ENCODE measurements around the gene TM4SF18.

DNA sequence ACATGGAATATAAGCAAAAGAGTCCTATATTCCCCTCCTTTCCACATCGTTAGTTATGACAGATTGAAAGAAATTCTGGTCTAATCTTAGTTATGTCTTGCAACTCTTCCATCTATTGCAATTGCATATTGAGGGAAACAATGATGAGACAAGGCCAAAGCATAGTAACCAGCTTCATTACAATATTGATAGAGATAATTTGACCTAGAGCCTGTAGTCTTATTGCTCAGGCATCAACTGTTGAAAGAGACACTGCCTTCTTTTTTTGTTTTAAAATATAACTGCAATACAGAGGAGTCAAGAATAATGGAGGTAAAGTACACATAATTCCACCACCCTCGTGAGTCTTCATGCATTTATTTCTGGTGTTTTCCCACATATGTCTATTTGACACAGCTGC, 2.0 kb downstream of the TM4SF18 start:
- no peak for TF ChIP-seq POLR2A (IDR thresholded peaks at IDR 0.05)
- TF ChIP-seq, protein P1, sequence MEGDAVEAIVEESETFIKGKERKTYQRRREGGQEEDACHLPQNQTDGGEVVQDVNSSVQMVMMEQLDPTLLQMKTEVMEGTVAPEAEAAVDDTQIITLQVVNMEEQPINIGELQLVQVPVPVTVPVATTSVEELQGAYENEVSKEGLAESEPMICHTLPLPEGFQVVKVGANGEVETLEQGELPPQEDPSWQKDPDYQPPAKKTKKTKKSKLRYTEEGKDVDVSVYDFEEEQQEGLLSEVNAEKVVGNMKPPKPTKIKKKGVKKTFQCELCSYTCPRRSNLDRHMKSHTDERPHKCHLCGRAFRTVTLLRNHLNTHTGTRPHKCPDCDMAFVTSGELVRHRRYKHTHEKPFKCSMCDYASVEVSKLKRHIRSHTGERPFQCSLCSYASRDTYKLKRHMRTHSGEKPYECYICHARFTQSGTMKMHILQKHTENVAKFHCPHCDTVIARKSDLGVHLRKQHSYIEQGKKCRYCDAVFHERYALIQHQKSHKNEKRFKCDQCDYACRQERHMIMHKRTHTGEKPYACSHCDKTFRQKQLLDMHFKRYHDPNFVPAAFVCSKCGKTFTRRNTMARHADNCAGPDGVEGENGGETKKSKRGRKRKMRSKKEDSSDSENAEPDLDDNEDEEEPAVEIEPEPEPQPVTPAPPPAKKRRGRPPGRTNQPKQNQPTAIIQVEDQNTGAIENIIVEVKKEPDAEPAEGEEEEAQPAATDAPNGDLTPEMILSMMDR (IDR thresholded peaks at IDR 0.05) = no peak

All from uterus (tissue), 2 donors.